ENCODE measurements around the gene MMP10.

Gene MMP10

GRCh38 chr11:102810950-102811660 is 30.7 kb upstream of the MMP10 start:
- in situ Hi-C loops (cut with MboI; ENCODE audit: low pct_unique_long_range_greater_than_20kb, low sequenced_read_pairs, unreplicated experiment) = no loop called here
- DNase-seq (ENCODE audit: low spot score) = no peak

GRCh38 chr11:102809971-102810370 is 29.5 kb upstream of the MMP10 start:
- DNase-seq (ENCODE audit: low spot score) = no peak
- in situ Hi-C loops (cut with MboI; ENCODE audit: low pct_unique_long_range_greater_than_20kb, low sequenced_read_pairs, unreplicated experiment) = no loop called here
- TF ChIP-seq, protein P1, sequence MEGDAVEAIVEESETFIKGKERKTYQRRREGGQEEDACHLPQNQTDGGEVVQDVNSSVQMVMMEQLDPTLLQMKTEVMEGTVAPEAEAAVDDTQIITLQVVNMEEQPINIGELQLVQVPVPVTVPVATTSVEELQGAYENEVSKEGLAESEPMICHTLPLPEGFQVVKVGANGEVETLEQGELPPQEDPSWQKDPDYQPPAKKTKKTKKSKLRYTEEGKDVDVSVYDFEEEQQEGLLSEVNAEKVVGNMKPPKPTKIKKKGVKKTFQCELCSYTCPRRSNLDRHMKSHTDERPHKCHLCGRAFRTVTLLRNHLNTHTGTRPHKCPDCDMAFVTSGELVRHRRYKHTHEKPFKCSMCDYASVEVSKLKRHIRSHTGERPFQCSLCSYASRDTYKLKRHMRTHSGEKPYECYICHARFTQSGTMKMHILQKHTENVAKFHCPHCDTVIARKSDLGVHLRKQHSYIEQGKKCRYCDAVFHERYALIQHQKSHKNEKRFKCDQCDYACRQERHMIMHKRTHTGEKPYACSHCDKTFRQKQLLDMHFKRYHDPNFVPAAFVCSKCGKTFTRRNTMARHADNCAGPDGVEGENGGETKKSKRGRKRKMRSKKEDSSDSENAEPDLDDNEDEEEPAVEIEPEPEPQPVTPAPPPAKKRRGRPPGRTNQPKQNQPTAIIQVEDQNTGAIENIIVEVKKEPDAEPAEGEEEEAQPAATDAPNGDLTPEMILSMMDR (IDR thresholded peaks at IDR 0.05; ENCODE audit: extremely low read depth, insufficient read depth, missing control alignments) = no peak

More at GRCh38 chr11:102810950-102811660, 30.7 kb upstream of the MMP10 start:
- TF ChIP-seq, protein P1 (IDR thresholded peaks at IDR 0.05; ENCODE audit: extremely low read depth, insufficient read depth, missing control alignments) = peak; percentile 28

GRCh38 chr11:102807921-102808320 is 27.5 kb upstream of the MMP10 start:
- TF ChIP-seq, protein P1 (IDR thresholded peaks at IDR 0.05; ENCODE audit: extremely low read depth, insufficient read depth, missing control alignments) = peak; percentile 48
- in situ Hi-C loops (cut with MboI; ENCODE audit: low pct_unique_long_range_greater_than_20kb, low sequenced_read_pairs, unreplicated experiment) = no loop called here
- no peak for DNase-seq (ENCODE audit: low spot score)

DNA sequence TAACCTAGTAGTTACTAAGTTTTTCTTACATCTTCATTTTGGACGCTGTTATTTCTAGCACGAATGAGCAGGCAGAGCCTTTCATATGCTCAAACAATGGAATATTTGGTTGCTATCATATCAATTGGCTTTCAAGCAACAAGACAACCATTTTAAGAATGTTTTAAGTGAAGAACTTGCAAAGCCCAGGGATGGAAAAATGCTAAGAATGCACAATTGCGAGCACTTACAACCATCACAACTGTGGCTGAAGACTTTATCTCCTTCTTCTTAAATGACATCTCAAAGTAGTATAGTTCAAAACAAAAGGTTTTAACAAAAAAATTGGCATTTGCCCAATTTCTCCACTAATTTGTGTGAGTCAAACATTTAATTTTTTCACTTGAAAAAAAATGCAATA is 25.9 kb upstream of the MMP10 start:
- no peak for DNase-seq (ENCODE audit: low spot score)
- TF ChIP-seq, protein P1 (IDR thresholded peaks at IDR 0.05; ENCODE audit: extremely low read depth, insufficient read depth, missing control alignments) = no peak
- in situ Hi-C loops (cut with MboI; ENCODE audit: low pct_unique_long_range_greater_than_20kb, low sequenced_read_pairs, unreplicated experiment) = no loop called here

DNA sequence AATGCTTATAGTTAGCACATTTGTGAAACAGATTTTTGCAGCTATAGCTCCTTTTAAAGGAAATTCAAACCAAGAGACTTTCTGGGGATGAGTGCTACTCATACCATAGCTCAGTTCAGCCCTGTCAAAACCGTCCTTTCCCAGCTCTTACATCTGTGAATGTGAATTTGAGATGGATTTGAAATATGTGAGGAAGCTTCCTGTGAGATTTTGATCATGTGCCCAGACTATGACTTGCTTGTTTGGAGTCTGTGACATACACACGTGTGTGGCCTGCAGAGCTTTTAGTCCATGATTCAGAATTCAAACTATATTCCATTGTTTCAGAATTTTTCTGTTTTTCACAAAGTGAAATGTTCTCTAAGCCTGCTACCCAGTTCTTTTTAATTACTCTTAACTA is 21.9 kb upstream of the MMP10 start:
- in situ Hi-C loops (cut with MboI; ENCODE audit: low pct_unique_long_range_greater_than_20kb, low sequenced_read_pairs, unreplicated experiment) = no loop called here
- no peak for DNase-seq (ENCODE audit: low spot score)
- TF ChIP-seq, protein P1 (IDR thresholded peaks at IDR 0.05; ENCODE audit: extremely low read depth, insufficient read depth, missing control alignments) = no peak

DNA sequence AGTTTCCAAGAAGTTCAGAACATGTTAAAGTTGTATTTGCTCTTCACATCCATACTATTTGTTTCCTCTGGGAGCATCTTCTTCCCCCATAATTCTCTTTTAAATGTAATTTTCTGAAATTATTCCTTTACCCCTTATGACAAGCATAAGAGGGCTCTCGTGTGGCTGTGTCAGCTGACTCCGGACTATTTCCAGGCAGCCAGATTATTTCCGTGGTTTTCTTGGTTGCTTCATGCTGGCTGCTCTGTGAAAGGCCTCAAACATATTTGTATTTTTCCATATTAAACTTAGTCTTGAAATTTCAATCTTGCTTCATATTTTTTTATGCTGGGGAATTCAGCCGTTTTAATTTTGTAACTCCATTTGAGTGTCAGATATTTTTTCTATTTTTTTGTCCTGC is 20.3 kb upstream of the MMP10 start:
- TF ChIP-seq, protein P1 (IDR thresholded peaks at IDR 0.05; ENCODE audit: extremely low read depth, insufficient read depth, missing control alignments) = no peak
- DNase-seq (ENCODE audit: low spot score) = no peak
- in situ Hi-C loops (cut with MboI; ENCODE audit: low pct_unique_long_range_greater_than_20kb, low sequenced_read_pairs, unreplicated experiment) = no loop called here
